ENCODE data around the gene DES.

GRCh38 chr2:219446689-219447088, 28.5 kb downstream of the DES start:
- TF ChIP-seq POLR2A (IDR thresholded peaks at IDR 0.05; ENCODE audit: low read length) (no peak), GATA1 (IDR thresholded peaks at IDR 0.05; ENCODE audit: low read depth, low read length) (no peak)

Data from erythroblast (primary cell).